UCSD-AML1 (cell line): Measurements from ENCODE around the gene MOBP.
"Not testable (repeated sequence)": the region's sequence is repeated elsewhere in the genome, so short reads cannot be mapped to it uniquely, and the experiment has no call there.

ENCODE experiments used
- DNase-seq: peaks from one replicate; lab custom pipeline; 2025; ENCODE audit not compliant: unreplicated experiment; lab: John Stamatoyannopoulos, UW

Gene MOBP

DNA sequence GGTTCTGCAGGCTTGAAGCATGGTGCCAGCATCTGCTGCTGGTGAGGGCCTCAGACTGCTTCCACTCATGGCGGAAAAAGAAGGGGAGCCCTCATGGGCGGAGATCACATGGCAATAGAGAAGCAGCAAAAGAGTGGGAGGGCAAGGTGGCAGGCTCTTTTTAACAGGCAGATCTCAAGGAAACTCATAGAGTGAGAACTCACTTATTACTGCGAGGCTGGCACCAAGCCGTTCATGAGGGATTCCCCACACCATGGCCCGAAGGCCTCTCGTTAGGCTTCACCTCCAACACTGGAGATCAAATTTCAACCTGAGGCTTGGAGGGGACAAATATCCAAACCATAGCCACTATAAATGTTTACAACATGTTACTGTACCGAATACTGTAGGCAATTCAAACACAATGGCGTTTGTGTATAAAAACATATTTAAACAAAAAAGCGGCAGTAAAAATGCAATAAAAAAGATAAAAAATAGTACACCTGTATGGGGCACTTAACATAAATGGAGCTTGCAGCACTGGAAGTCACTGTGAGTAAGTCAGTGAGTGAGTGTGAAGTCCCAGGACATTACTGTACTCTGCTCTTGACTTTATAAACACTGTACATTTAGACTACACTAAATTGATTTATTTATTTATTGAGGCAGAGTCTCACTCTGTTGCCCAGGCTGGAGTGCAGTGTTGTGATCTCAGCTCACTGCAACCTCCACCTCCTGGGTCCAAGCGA lies 18.8 kb upstream of the MOBP start:
- no peak for DNase-seq

DNA sequence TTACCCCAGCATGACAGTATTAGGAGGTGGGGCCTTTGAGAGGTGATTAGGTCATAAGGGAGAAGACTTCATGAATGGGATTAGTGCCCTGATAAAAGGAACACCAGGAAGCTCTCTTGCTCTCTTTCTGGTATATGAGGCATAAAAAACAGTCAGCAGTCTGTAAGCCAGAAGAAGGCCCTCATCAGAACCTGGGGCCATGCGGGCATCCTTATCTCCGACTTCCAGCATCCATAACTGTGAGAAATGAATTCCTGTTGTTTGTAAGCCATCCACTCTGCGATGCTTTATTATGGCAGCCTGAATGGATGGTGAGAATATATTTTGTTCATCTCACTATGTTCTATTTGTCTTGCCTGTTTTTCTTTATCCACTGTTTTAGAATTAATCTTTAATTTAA lies 17.7 kb upstream of the MOBP start:
- DNase-seq = no peak

DNA sequence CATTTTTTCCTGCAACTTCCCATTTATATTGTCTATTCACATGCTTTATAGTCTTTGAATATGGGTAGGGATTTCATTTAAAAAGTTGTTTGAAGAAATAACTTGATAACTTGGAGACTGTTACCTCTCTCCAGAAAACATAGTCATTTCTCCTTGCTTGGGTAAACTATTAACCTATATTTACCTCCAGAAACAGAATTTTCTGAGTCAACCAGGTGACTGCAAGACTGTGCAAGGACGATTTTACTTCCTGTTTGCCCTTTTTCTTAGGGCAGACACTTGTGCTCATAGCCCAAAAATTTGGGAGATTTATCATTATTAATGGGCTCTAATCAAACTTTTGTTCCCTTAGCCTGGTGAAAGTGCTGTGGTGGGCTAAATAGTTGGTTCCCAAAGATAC lies 14.3 kb upstream of the MOBP start:
- DNase-seq = no peak

DNA sequence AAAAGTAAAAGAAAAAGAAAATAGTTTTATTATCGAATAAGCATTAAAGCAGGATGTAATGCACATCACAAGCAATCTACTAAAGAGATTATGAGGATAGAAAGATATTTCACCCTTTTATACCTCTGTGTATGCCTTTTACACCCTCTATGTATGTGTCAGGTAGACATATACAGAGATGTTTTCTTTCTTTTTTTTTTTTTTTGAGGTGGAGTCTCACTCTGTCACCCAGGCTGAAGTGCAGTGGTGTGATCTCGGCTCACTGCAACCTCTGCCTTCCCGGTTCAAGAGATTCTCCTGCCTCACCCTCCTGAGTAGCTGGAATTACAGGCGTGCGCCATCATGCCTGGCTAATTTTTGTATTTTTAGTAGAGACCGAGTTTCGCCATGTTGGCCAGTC lies 13.6 kb upstream of the MOBP start:
- not testable (repeated sequence) for DNase-seq

DNA sequence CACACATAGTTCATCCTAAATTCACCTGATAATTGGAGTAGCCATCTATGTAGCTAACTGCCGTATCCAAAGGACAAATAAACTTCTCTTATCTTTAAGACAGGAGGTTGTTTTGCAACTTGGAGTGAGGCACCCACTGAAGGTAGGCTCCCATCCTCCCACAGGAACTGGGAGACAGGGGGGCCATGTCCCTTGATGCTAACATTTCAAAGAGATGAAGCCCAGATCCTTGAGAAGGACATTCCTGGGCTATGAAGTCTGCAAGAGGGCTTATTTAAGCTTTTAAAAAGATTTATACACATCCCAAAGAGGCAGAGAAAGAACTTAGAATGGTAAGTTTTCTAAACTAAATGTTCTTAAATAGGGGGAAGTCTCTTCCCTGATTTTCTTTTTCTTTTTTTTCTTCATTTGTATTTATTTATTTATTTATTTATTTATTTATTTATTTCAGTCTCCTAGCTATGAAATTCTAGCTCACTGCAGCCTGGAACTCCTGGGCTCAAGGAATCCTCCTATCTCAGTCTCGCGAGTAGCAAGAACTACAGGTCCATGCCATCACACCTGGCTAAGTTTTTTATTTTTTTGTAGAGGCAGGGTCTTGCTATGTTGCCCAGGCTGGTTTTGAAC lies 12.8 kb upstream of the MOBP start:
- DNase-seq = no peak

DNA sequence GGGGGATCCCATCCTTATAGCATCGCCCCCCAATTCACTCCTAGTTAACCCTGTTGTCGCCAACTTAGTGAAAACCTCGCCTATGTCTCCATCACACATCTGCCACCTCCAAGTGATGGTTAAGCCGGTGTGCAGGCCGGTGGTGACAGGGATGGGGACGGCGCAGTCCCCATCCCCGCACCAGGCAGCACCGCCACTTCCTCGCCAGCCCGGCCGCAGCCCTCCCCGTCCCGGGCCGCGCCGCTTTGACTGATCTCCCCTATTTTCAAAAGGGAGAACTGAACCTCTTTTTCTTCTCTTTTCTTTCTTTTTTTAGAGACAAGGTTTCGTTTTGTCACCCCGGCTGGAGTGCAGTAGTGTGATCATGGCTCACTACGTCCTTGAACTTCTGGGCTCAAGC lies 11.3 kb upstream of the MOBP start:
- DNase-seq = no peak

DNA sequence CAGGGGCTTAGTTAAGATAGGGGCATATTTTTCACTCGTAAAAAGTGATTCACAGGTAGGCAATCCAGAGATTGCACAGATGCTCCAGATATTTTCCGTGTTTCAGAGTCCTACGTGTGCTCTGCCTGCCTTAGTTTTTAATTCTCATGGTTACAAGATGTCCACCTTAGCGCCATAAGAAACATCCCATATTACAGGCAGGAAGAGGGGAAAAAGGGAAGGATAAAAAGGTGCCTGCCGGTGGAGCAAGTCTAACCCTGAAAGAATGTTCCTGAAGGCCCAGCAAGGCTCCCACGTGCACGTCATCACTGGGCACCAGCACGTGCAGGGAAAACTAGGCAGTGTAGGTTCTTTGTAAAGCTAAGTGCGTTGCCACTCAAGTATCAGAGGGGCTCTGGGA lies 10.1 kb upstream of the MOBP start:
- DNase-seq = no peak

DNA sequence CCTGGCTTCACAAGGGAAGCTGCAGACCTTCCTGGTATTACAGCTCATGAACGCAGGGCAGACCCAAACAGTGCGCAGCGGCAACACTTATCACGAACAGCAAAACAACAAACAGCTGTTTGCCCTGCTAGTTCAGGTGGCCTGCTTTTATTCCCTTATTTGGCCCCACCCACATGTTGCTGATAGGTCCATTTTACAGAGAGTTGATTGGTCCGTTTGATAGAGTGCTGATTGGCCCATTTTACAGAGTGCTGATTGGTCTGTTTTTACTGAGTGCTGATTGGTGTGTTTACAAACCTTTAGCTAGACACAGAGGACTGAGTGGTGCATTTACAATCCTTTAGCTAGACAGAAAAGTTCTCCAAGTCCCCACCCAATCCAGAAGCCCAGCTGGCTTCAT lies 8.9 kb upstream of the MOBP start:
- not testable (repeated sequence) for DNase-seq

DNA sequence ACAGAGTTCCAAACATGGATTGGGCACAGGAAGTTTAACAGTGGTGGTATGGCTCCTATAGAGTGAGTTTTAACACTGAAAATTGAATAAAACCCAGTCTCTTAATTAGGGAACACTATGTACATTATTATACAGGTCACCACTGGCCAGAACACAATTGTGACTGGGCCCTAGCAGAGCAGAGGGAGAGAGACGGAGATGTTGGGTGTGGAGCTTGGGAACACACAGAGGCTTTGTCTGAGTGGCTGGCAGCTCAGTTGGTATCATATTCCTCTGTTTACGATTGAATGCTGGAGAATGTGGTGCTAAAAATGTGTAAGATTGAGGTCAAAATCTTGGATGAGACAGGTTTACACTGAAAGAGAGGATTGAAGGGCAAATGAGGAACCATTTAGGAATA lies 6.8 kb upstream of the MOBP start:
- DNase-seq = no peak

DNA sequence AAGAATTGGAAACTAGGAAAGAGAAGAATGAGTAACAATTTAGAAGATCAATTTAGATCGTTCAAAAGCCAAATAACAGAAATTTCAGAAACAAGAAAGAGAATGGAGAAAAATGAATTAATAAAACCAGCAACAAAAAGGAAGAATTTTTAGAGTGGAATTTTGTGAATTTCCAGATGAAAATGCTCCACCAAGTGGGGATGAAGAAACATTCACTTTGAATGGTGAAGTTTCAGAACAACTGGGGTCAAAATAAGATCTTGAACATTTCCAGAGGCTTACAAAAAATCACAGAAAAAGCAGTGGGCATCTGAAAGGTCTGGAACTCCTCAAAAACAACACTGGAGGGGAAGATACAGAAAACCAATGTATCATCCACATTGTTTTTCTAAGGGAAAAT lies 4.2 kb upstream of the MOBP start:
- no peak for DNase-seq

DNA sequence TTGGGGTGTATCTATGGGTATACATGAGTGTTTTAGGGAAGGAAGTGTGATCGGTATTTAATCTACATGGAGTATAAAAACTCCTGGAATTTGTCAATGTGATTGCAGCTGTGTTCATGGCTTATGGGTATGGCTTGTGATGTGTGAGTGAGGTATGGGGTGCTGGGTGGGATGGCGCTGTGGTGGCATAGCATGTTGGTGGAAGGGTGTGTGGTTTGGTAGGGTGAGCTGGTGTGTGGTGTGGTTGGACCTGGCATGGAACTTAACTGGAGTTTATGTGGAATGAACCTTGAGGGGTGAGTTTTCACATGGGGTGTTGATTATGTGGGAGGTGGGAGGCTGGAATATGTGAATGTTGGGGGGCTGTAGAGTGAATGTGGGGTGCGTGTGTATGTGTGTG lies 492 bp upstream of the MOBP start:
- no peak for DNase-seq

DNA sequence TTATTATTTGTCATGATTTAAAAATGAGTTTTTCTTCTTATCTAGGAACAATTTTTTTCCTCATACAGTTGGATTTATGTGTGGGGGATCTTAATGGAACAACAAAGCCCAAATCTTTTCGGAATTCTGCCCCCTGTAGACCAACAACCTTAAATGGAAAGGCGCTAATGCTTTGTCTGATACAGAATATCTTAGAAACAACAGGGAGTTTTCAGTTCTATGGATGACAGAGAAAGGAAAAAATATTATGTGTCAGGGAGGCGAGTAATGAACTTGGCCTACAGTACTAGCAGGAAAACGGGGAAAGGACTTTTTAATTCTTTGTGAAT lies 592 bp downstream of the MOBP start:
- DNase-seq = no peak

DNA sequence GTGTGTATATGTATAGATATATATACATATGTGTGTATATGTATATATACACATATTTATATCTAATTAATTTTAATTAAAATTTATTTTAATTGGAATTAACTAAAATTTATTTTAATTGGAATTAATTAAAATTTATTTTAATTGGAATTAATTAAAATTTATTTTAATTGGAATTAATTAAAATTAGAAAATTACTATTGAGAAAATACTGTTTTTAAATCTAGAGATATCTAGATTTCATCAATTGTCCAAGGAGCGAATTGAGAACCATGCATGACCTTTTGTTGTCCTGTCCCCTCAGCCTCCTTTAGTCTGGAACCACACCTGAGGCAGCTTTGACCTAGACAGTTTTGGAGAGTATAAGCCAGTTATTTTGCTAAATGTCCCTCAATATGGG lies 1.8 kb downstream of the MOBP start:
- no peak for DNase-seq

DNA sequence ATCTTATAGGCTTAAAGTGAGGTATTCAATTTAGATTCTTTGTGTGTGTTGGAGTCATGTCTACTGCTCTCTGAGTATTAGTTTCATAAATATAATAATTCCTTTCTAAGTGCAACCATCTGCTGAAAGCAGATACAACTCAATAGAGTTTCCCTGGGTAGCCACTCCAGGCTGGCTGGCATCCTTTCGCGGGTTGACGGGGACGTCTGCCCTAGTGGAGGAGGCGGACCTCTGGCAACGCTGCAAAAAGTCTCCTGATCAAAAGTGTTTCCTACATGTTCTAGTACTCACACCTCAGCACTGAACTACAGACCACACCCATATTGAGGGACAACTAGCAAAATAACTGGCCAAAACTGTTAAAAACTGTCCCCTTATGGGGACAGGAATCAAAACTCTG lies 2.5 kb downstream of the MOBP start:
- DNase-seq = no peak

DNA sequence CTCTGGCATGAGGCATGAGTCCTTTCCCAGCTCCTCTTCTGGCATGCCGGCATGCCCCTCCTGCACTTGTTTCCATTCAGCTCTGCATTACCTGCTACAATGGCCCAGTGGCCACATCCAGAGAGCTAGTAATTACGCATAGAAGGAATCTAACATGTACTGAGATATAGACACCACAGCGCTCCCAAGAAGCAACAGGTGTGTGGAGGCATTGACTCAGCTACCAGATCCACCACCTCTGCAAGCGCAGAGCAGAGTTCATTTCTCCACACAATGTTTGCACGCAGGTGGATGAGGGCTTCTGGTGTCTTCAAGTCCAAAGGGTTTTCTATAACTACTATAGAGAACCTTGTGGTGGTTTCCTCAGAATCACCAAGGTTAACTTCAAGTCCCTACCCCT lies 4.2 kb downstream of the MOBP start:
- DNase-seq = no peak

DNA sequence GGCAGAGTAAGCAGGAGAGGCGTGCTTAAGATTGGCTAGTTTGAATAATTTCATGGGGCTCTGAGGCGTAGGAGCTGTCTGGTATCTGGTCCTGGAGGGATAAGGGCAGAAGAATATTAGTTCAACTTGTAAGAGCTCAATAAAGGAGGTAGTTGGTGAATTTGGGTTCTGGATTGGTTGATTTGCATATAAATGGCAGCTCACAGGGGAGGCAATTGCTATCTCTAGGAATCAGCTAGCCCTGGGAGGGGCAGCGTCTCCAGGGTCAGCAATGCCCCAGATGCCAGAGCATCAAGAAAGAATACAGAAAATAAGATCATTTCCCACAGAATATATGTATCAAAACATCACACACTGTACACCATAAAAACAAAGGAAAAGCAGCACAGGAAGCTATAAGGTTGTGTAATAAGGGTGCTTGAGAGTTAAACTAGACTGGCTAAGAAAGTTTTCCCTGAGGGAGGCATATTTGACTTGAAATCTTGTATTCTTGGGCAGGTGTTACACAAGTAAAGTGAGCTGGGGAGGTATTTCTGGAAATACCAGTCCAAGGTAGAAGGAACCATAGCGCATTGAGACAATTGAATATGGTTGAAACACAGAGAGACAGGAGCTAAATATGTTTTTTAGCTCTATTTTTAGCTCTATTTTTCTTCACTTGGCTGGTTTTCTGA lies 6.1 kb downstream of the MOBP start:
- no peak for DNase-seq

DNA sequence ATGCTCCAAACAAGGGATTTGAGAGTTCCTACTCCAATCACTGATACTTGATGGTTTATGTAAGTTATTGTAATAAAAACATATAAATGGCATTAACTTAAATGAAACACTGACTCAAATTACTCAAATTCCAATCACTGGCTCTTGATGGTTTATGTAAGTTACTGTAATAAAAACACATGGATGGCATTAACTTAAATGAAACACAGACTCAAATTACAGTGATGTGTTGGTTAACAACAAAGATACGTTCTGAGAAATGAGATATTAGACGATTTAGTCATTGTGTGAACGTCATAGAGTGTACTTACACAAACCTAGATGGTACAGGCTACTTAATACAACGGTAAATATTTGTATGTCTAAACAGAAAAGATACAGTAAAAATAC lies 6.6 kb downstream of the MOBP start:
- no peak for DNase-seq

DNA sequence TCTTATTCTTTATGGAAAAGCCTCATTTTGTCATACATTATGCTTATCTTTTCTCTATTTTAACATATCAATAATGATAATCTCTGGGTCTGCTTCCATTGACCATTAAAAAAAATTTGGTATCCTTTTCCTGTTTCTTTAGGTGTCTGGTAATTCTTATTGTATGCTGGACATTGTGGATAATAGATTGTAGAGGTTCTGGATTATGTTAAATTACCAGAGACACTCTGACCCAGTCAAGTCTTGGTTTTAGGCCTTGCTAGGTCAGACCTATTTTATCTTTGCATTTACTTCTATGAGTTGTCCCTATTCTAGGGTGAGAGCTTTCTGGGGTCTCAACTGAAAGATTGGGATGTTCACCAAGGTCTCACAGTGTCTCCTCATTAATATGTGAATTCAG lies 9.3 kb downstream of the MOBP start:
- no peak for DNase-seq

DNA sequence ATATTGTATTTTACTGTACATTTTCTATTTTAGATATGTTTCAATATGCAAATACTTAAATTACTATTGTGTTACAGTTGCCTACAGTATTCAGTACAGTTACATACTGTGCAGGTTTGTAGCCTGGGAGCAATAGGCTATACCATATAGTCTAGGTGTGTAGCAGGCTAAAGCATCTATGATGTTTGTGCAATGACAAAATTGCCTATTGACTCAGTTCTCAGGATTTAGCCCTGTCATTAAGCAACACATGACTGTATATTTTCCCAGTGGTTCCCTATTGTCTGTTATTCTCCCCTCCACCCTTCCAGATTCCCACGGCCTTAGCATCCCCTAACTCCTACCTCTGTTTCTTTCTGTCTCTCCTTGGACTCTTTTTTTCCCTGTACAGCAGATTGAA lies 10.7 kb downstream of the MOBP start:
- DNase-seq = no peak

DNA sequence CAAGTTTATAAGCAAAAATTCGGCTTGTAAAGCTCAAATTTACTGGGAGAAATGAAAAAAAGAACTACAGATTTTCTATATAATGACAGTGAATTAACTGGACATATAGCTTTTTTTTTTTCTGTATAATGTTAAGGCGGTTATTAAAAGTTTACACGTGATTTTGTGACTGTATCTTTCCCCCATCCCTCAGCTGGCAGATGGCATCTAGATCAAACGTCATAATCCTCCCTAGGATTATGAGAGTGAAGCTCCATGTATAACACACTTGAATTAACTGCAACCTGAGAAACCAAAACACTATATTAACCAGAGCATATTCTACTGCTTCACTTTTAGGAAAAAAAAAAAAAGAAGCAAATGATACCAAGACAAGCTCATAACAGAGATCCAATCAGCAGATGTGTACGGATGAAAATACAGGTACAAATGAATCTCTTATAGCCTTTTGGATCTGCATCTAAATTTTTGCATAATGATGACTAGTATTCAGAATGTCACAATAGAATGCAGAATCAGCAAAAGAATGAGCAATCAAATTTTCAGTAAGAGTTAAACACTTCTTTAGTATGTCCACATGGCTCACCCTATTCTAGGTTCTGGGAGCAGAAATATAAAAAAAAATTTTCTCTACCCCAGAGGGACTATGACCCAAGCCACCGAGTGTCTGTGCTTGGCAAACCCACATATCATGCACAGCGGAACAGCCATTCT lies 12.4 kb downstream of the MOBP start:
- DNase-seq = no peak

DNA sequence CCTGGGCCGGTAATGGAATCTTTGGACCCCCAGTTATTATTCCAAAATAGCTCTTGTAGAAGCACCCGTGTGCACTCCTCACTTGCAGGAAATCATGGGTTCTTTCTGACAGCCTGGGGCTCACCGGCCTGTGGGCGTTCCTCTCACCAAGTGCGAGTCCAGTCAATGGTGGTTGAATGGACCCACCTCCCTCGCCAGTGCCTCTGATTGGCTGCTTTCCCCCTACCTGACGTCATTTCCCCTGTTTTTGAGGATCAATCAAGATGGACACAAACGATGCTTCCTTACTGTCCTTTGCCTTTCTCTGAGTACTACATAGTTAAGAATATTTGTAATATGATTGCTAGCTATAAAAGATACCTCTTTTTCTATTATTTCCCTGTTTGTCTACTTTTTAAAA lies 18.1 kb downstream of the MOBP start:
- no peak for DNase-seq

DNA sequence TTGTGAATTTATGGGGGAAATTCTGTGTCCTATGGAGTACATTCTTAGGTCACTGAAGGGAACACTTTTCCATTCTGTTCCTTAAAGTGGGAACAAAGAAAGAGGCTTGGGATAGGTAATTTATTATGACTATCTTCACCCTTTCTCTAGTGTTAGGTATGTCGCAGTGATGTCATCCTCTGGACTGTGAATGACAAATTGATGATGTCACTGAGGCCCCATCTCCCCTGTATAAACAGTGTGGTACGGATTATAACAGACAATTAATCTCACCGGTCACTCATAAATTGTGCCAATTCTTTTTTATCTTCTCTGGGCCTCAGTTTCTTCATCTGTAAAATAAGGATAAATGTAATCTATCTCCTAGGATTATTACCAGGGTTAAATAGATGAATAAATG lies 23.5 kb downstream of the MOBP start:
- DNase-seq = no peak
